NCI-H2081 (cell line): ENCODE measurements around the gene GALNT5.
"Not testable (repeated sequence)": the region's sequence is repeated elsewhere in the genome, so short reads cannot be mapped to it uniquely, and the experiment has no call there.

Experiments used
- DNase-seq, 2 experiments: peaks; one replicate each; lab custom pipeline; 2025; lab: John Stamatoyannopoulos, UW

Gene GALNT5

GRCh38 chr2:157257312-157258252, at the start of gene GALNT5:
GALNT5 (plus strand) TSS chr2:157257705; CDS start chr2:157258083, 378 bp downstream.
- no peak for DNase-seq

GRCh38 chr2:157216286-157216965, 41.1 kb upstream of the GALNT5 start:
- no peak for DNase-seq

GRCh38 chr2:157217409-157217808, 40.1 kb upstream of the GALNT5 start:
- DNase-seq: no peak

GRCh38 chr2:157218911-157219310, 38.6 kb upstream of the GALNT5 start:
- no peak for DNase-seq

GRCh38 chr2:157220502-157220901, 37.0 kb upstream of the GALNT5 start:
- DNase-seq: no peak

- no peak for DNase-seq
Measured at GRCh38 chr2:157221394-157221988, 36.0 kb upstream of the GALNT5 start.

GRCh38 chr2:157223624-157224205, 33.8 kb upstream of the GALNT5 start:
- DNase-seq: no peak

GRCh38 chr2:157224448-157224847, 33.1 kb upstream of the GALNT5 start:
- not testable (repeated sequence) for DNase-seq

GRCh38 chr2:157227592-157227991, 29.9 kb upstream of the GALNT5 start:
- no peak for DNase-seq

GRCh38 chr2:157228946-157229345, 28.6 kb upstream of the GALNT5 start:
- no peak for DNase-seq

- no peak for DNase-seq
Measured at GRCh38 chr2:157229572-157229971, 27.9 kb upstream of the GALNT5 start.

GRCh38 chr2:157231476-157231875, 26.0 kb upstream of the GALNT5 start:
- DNase-seq: no peak

- no peak for DNase-seq
Measured at GRCh38 chr2:157233506-157233905, 24.0 kb upstream of the GALNT5 start.

- DNase-seq: no peak
Measured at GRCh38 chr2:157236404-157236803, 21.1 kb upstream of the GALNT5 start.

- no peak for DNase-seq
Measured at GRCh38 chr2:157238296-157238695, 19.2 kb upstream of the GALNT5 start.

GRCh38 chr2:157244691-157245090, 12.8 kb upstream of the GALNT5 start:
- no peak for DNase-seq

- DNase-seq: no peak
Measured at GRCh38 chr2:157245144-157245840, 12.2 kb upstream of the GALNT5 start.

- DNase-seq: no peak
Measured at GRCh38 chr2:157245846-157246764, 11.4 kb upstream of the GALNT5 start.

GRCh38 chr2:157246765-157247407, 10.6 kb upstream of the GALNT5 start:
- DNase-seq: no peak

- no peak for DNase-seq
Measured at GRCh38 chr2:157250836-157251235, 6.7 kb upstream of the GALNT5 start.
